GM19455 (cell line): Measurements from ENCODE around the gene TMEM215.

Source experiments
- ATAC-seq: cut with Tn5 transposase; IDR thresholded peaks from one replicate; pipeline ENCODE4 v1.9.1; 2021; ENCODE audit not compliant: unreplicated experiment

Gene TMEM215

DNA sequence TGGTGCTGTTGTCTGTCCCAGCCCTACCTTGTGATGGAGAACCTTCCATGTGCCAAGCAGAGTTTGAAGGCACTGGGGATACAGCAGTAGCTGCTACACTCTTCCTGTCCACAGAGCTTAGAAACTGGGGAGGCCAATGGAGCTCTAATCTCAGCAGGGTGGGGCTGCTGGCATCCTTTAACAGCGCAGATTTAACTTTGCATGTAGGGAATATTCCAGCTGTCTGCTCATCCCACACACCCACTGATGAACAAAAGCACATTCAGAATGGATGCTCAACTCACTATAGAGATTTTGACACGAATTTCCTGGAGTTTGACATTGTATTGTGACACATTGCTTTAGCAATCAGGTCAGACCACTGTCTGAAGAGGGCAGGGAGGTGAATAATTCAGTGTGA, 49.0 kb downstream of the TMEM215 start:
- no peak for ATAC-seq
